ENCODE results near the gene KRAS. TPM values are rescaled to one million over a fixed set of nuclear protein-coding genes. Genes with fewer than 3 reads are reported as not detected.

The KRAS gene
- total and polyA plus RNA-seq, 2 of the 13 experiments (the other 11 are each of a cell fraction or from before 2014, with no cell fraction given), result 6.5 to 9.8 TPM

DNA sequence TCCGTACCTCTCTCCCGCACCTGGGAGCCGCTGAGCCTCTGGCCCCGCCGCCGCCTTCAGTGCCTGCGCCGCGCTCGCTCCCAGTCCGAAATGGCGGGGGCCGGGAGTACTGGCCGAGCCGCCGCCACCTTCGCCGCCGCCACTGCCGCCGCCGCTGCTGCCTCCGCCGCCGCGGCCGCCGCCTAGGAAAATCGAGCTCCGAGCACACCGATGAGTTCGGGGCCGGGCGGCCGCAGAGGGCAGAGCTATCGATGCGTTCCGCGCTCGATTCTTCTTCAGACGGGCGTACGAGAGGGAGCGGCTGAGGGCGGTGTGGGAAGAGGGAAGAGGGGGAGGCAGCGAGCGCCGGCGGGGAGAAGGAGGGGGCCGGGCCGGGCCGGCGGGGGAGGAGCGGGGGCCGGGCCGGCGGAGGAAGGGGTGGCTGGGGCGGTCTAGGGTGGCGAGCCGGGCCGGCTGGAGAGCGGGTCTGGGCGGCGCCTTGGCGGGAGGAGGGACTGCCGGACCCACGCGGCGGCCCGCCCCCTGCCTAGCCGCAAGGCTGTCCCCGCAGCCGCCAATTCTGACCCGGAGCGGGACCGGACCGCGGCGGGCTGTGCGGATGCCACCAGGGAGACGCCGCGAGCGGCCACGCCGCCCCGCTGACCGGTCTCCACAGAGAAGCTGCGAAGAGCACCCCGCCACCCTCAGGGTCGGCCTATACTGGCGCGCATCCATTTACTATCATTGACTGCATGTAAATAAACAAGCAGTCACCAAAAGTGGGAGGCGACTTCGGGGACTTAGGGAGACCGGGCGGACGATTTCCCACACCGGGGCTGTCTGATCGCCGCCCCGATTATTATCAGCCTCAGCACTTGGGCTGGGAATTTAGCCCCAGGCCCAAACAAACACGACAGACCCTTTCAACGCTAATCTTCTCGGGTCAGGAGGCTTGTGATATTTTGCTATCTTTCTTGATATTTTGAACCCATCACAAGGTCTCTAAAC is at the start of gene KRAS (continued):
- TF ChIP-seq, protein P1, sequence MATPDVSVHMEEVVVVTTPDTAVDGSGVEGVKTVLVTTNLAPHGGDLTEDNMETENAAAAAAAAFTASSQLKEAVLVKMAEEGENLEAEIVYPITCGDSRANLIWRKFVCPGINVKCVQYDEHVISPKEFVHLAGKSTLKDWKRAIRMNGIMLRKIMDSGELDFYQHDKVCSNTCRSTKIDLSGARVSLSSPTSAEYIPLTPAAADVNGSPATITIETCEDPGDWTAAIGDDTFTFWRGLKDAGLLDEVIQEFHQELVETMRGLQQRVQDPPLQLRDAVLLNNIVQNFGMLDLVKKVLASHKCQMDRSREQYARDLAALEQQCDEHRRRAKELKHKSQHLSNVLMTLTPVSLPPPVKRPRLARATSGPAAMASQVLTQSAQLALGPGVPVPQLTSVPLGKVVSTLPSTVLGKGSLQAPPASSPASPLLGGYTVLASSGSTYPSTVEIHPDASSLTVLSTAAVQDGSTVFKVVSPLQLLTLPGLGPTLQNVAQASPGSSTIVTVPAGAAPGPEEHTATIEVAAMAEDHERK (CRISPR knock-in tag; IDR thresholded peaks at IDR 0.05; ENCODE audit: low read depth), result no peak
- no peak for TF ChIP-seq ZNF644 (CRISPR knock-in tag; IDR thresholded peaks at IDR 0.05; ENCODE audit: low read depth)
- no peak for TF ChIP-seq XBP1 (CRISPR knock-in tag; IDR thresholded peaks at IDR 0.05)
- TF ChIP-seq ZNF816 (CRISPR knock-in tag; IDR thresholded peaks at IDR 0.05; ENCODE audit: borderline replicate concordance), result no peak
- peak; percentile 71 for TF ChIP-seq SALL1 (CRISPR knock-in tag; IDR thresholded peaks at IDR 0.05)
- TF ChIP-seq ZNF768 (CRISPR knock-in tag; IDR thresholded peaks at IDR 0.05), result no peak
- TF ChIP-seq SAP130 (CRISPR knock-in tag; IDR thresholded peaks at IDR 0.05; ENCODE audit: low read depth), result peak; percentile 77
- TF ChIP-seq, protein P2, sequence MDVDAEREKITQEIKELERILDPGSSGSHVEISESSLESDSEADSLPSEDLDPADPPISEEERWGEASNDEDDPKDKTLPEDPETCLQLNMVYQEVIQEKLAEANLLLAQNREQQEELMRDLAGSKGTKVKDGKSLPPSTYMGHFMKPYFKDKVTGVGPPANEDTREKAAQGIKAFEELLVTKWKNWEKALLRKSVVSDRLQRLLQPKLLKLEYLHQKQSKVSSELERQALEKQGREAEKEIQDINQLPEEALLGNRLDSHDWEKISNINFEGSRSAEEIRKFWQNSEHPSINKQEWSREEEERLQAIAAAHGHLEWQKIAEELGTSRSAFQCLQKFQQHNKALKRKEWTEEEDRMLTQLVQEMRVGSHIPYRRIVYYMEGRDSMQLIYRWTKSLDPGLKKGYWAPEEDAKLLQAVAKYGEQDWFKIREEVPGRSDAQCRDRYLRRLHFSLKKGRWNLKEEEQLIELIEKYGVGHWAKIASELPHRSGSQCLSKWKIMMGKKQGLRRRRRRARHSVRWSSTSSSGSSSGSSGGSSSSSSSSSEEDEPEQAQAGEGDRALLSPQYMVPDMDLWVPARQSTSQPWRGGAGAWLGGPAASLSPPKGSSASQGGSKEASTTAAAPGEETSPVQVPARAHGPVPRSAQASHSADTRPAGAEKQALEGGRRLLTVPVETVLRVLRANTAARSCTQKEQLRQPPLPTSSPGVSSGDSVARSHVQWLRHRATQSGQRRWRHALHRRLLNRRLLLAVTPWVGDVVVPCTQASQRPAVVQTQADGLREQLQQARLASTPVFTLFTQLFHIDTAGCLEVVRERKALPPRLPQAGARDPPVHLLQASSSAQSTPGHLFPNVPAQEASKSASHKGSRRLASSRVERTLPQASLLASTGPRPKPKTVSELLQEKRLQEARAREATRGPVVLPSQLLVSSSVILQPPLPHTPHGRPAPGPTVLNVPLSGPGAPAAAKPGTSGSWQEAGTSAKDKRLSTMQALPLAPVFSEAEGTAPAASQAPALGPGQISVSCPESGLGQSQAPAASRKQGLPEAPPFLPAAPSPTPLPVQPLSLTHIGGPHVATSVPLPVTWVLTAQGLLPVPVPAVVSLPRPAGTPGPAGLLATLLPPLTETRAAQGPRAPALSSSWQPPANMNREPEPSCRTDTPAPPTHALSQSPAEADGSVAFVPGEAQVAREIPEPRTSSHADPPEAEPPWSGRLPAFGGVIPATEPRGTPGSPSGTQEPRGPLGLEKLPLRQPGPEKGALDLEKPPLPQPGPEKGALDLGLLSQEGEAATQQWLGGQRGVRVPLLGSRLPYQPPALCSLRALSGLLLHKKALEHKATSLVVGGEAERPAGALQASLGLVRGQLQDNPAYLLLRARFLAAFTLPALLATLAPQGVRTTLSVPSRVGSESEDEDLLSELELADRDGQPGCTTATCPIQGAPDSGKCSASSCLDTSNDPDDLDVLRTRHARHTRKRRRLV (CRISPR knock-in tag; IDR thresholded peaks at IDR 0.05), result no peak
- peak; percentile 24; the same call in 1 of the 2 replicates for TF ChIP-seq MXD4 (CRISPR knock-in tag; IDR thresholded peaks at IDR 0.05)
- no peak for TF ChIP-seq ATRX (CRISPR knock-in tag; IDR thresholded peaks at IDR 0.05; ENCODE audit: borderline replicate concordance)
- TF ChIP-seq, protein P3, sequence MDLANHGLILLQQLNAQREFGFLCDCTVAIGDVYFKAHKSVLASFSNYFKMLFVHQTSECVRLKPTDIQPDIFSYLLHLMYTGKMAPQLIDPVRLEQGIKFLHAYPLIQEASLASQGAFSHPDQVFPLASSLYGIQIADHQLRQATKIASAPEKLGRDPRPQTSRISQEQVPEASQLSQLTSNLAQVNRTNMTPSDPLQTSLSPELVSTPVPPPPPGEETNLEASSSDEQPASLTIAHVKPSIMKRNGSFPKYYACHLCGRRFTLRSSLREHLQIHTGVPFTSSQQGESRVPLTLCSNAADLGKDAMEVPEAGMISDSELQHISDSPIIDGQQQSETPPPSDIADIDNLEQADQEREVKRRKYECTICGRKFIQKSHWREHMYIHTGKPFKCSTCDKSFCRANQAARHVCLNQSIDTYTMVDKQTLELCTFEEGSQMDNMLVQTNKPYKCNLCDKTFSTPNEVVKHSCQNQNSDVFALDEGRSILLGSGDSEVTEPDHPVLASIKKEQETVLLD (CRISPR knock-in tag; IDR thresholded peaks at IDR 0.05; ENCODE audit: low read depth), result peak; percentile 96
- TF ChIP-seq MAZ (IDR thresholded peaks at IDR 0.05; ENCODE audit: borderline replicate concordance, low read depth, low read length), result peak; percentile 91
- peak; percentile 92 for TF ChIP-seq MAZ (CRISPR knock-in tag; IDR thresholded peaks at IDR 0.05; ENCODE audit: low read depth)
- peak; percentile 70; the same call in 1 of the 2 replicates for TF ChIP-seq PHF21A (CRISPR knock-in tag; IDR thresholded peaks at IDR 0.05)
- TF ChIP-seq, protein P4, sequence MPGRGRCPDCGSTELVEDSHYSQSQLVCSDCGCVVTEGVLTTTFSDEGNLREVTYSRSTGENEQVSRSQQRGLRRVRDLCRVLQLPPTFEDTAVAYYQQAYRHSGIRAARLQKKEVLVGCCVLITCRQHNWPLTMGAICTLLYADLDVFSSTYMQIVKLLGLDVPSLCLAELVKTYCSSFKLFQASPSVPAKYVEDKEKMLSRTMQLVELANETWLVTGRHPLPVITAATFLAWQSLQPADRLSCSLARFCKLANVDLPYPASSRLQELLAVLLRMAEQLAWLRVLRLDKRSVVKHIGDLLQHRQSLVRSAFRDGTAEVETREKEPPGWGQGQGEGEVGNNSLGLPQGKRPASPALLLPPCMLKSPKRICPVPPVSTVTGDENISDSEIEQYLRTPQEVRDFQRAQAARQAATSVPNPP (CRISPR knock-in tag; IDR thresholded peaks at IDR 0.05), result 0 out of 2 replicates have a peak, but pooled peaks have one; percentile 18
- TF ChIP-seq RBM22 (optimal IDR thresholded peaks at IDR 0.05; ENCODE audit: low read length), result no peak
- TF ChIP-seq ZSCAN29 (CRISPR knock-in tag; conservative IDR thresholded peaks at IDR 0.05), result no peak
- no peak for TF ChIP-seq RARA (CRISPR knock-in tag; IDR thresholded peaks at IDR 0.05)
